22Rv1 (cell line): ENCODE measurements around the gene FHIP1B.

Experiments used
- CTCF ChIP-seq: fragments of 450-650 bp; IDR thresholded peaks from 2 replicates; pipeline ENCODE4 v1.5.1; 2017; ENCODE audit warnings: mild to moderate bottlenecking
- ZFX ChIP-seq: fragments of 450-650 bp; IDR thresholded peaks from 2 replicates; pipeline ENCODE4 v1.6.1; 2017; ENCODE audit warnings: antibody characterized with exemption, borderline replicate concordance

DNA sequence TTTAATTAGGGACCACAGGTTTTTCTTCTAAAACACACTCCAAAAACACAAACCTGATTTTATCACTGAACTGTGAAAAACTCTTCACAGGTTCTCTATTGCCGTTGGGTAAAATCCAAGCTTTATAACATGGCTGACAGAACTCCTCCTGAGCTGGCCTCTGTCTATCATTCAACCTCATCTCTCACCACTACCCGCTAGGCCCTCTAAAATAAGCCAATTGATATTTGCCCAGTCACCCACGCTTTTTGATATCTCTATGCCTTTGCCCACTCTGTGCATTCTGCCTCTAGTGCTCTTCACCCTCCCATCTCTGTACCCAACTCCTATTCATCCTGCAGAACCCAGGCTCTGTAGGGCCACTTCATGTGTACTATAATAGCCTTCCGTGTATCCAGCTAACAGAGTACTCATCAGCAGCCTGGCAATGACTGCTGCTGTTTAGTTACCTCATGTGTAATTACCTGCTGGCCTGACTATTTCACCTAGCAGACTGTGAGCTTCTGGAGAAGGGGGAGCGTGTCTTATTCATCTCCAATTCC, 3.4 kb upstream of the FHIP1B start:
- no peak for TF ChIP-seq CTCF
- TF ChIP-seq ZFX: no peak
